Prostate gland (tissue), 2 donors: ENCODE results near the gene FAXDC2.

Experiments used
- POLR2AphosphoS5 ChIP-seq: sonication (generic); formaldehyde crosslinking; IDR thresholded peaks from one replicate; pipeline ENCODE4 v1.6.1; 2017; ENCODE audit warnings: antibody characterized with exemption
- TF ChIP-seq, protein P1 (sequence below), 4 experiments: fragments of 200-600 bp in 2 of 4; fragments of 450-650 bp in 2 of 4; sonication (generic) in 2 of 4; IDR thresholded peaks; 1 replicate in 3 of 4; 2 replicates in 1 of 4; pipeline ENCODE4 v1.5.1; 2016 to 2019; ENCODE audit warnings: antibody characterized with exemption in 4 of 4, mild to moderate bottlenecking in 2 of 4, moderate library complexity in 2 of 4

- TF ChIP-seq, protein P1, sequence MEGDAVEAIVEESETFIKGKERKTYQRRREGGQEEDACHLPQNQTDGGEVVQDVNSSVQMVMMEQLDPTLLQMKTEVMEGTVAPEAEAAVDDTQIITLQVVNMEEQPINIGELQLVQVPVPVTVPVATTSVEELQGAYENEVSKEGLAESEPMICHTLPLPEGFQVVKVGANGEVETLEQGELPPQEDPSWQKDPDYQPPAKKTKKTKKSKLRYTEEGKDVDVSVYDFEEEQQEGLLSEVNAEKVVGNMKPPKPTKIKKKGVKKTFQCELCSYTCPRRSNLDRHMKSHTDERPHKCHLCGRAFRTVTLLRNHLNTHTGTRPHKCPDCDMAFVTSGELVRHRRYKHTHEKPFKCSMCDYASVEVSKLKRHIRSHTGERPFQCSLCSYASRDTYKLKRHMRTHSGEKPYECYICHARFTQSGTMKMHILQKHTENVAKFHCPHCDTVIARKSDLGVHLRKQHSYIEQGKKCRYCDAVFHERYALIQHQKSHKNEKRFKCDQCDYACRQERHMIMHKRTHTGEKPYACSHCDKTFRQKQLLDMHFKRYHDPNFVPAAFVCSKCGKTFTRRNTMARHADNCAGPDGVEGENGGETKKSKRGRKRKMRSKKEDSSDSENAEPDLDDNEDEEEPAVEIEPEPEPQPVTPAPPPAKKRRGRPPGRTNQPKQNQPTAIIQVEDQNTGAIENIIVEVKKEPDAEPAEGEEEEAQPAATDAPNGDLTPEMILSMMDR (IDR thresholded peaks at IDR 0.05), result no peak
- no peak for TF ChIP-seq POLR2AphosphoS5
Observed at GRCh38 chr5:154873791-154874331, 23.5 kb upstream of the FAXDC2 start.
